Stimulated activated CD4-positive, alpha-beta T cell treated with anti-CD3 and anti-CD28 coated beads, Interleukin-12 subunit alpha, Interleukin-12 subunit beta, amount 100 ng/mL, for 48 hours (primary cell): ENCODE measurements around the gene VPS26C.
A peak's percentile ranks its signal among the peaks of the same experiment; 100 is the strongest.
"Not testable (repeated sequence)": the region's sequence is repeated elsewhere in the genome, so short reads cannot be mapped to it uniquely, and the experiment has no call there.

Source experiments
- DNase-seq, 3 donors: peaks; one replicate each; pipeline ENCODE4 v3.0.0-alpha.2; 2020; ENCODE audit warnings: low read depth in 2 of 3, low spot score in 1 of 3

Gene VPS26C

DNA sequence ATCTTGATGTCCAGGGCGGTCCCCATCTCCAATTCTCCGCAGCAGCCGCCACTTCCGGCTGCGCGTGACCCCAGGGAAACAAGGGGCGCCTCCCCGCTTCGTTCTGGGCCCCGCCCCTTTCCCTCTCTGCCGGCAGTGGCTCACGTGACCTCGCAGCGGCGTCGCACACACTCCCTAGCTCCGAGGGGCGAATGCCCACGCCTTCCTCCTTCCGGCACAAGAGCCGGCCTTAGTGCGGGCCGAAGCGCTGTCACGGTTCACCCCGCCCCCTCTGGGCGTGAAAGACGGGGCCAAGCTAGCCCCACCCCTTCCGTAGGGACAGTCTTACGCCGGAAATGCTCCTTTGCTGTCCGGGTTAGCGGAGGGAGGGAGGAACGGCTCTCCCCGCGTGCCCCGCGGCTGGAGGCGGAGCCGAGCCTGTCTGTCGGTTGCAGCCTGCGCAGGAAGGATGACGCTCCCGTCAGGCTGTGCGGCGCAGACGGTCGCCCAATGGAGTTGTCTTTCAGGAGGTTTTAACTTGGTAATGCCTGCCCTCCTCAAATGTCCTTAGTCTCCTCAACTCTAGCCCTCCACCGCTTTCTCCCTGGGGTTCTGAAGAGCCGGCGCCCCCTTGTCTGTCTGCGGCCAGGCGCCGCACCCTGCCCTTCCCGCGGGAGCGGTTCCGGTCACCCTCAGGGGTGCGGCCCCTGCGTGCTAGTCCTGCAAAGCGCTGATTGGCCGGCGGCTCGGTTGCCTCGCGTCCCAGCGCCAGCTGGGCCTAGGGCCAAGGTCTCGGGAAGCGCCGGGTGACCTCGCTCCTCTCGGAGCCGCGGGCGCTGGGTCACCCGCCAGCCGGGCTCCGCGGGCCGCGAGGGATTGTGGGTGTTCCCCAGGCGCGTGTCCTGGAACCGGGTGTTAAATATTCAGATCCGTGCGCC is at the start of gene VPS26C:
Gene VPS26C, minus strand, starts transcription at position 66 of the 917 bp plus-strand sequence. Its CDS starts 40 bp downstream, at position 26.
- peak; percentile 96 to 98 (median 98) for DNase-seq

DNA sequence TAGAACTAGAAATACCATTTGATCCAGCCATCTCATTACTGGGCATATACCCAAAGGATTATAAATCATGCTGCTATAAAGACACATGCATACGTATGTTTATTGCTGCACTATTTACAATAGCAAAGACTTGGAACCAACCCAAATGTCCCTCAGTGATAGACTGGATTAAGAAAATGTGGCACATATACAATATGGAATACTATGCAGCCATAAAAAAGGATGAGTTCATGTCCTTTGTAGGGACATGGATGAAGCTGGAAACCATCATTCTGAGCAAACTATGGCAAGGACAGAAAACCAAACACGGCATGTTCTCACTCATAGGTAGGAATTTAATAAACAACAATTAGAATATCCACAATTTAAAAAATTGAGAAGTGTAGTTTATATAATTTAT is 48.9 kb upstream of the VPS26C start:
- not testable (repeated sequence) for DNase-seq

DNA sequence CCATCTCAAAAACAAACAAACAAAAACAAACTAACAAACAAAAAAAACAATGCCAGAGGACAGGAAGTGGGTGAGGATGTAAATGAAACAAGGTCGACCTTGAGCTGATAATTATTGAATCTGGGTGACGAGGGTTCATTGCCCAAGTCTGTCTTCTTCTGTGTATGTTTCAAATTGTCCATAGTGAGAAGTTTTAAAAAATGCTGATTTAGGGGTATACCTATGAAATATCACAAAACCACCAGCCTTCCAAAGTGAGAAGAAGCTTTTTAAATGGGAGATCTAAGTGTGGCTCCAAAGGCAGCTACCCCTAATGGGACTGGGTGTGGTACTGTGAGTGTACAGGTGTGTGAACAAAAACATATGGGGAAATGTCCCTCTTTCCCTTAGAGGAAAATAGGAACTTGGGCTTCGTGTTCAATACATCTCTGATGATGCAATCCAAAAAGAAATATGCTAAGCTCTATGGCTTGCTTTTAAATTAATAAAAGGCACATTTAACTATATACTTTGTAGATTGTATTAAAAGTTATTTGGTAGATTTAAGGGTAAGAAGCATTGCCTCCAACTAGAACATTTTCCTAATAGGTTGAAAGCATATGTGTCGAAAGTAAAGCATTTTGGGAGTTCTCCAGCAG is 33.1 kb upstream of the VPS26C start:
- no peak for DNase-seq

DNA sequence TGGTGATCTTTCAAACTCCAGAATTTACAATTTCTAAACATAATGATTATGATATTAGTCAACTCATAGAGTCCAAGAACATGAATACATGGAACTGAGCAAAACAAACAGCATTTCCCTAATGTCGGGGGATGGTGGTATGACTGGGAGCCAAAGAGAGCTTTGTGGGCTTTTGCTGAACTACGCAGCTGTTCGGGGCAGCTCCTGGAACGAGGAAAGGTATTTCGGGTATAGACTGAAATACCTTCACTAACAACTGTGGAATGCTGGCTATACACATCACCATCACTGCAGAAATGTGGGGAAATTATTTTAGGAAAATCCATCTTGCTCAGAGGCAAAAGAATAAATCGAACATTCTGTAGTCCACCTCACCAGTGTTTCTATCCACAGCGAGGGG is 30.2 kb upstream of the VPS26C start:
- DNase-seq, result no peak

DNA sequence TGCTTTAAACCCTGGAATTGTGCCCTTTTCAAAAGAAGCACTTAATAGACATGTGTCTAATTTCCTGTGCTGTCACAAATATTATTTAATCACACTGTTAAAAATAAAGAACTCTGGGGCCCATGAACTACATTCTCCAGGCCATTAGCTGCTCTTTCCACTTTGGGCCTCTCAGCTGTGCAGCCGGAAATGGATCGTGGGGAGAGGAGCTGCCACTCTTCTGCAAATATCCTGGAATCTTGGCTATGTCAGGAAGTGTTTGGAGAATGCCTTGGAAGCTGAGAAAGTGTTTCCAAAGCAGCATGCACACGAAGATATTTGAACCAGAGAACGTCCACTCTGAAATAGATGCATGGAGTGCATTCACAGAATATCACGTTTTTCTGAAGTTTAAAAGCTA is 27.5 kb upstream of the VPS26C start:
- DNase-seq, result no peak

DNA sequence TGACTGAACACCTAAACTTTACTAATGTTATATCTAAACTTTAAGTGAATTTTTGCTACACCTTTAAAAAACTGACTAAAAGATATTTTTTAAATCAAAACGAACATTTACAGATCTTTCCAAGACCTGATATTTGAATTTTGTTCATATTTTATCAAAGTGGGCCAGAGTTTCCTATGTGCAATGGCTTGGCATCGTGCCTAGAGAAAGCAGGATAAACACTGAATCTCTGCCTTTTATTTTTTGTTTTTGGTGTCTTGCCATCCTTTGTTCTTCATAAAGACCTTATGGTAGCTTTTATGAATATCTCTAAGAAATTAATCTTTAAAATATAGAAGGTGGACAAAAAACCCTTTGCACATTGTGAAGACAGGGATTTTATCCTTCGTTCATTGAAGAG is 25.8 kb upstream of the VPS26C start:
- DNase-seq, result no peak

- no peak for DNase-seq
These were observed 24.9 kb upstream of the VPS26C start for GRCh38 chr21:37292041-37292440.

DNA sequence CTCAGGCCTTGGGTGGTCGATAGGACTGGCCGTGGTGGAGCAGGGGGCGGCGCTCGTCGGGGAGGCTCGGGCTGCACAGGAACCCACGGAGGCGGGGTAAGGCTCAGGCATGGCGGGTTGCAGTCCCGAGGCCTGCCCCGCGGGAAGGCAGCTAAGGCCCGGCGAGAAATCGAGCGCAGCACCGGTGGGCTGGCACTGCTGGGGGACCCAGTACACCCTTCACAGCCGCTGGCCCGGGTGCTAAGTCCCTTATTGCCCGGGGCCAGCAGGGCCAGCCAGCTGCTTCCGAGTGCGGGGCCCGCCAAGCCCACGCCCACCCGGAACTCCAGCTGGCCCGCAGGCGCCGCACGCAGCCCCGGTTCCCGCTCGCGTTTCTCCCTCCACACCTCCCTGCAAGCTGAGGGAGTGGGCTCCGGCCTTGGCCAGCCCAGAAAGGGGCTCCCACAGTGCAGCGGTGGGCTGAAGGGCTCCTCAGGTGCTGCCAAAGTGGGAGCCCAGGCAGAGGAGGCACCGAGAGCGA is 16.1 kb upstream of the VPS26C start:
- not testable (repeated sequence) for DNase-seq

GRCh38 chr21:37282602-37283001 is 15.5 kb upstream of the VPS26C start:
- not testable (repeated sequence) for DNase-seq

DNA sequence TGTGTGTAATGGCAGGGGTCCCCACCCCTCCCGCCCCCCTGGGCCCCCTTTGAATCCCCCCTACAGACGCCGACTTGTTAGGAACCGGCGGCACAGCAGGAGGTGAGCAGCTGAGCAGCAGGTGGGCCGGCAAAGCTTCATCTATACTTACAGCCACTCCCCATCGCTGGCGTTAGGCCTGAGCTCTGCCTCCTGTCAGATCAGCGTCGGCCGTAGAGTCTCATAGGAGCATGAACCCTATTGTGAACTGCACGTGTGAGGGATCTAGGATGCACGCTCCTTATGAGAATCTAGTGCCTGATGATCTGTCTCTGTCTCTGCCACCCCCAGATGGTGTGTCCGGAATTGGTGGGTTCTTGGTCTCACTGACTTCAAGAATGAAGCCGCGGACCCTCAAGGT is 14.9 kb upstream of the VPS26C start:
- no peak for DNase-seq

GRCh38 chr21:37281579-37281978 is 14.4 kb upstream of the VPS26C start:
- DNase-seq, result no peak

DNA sequence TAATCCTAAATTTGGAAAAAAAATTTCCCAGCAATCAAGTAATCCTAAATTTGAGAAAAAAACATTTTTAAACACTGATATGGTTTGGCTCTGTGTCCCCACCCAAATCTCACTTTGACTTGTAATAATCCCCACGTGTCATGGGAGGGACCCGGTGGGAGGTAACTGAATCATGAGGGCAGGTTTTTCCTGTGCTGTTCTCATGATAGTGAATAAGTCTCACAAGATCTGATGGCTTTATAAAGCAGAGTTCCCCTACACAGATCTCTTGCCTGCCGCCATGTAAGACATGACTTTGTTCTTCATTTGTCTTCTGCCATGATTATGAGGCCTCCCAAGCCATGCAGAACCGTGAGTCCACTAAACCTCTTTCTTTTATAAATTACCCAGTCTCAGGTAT is 12.1 kb upstream of the VPS26C start:
- DNase-seq, result not testable (repeated sequence)

GRCh38 chr21:37278199-37278598 is 11.1 kb upstream of the VPS26C start:
- no peak for DNase-seq

DNA sequence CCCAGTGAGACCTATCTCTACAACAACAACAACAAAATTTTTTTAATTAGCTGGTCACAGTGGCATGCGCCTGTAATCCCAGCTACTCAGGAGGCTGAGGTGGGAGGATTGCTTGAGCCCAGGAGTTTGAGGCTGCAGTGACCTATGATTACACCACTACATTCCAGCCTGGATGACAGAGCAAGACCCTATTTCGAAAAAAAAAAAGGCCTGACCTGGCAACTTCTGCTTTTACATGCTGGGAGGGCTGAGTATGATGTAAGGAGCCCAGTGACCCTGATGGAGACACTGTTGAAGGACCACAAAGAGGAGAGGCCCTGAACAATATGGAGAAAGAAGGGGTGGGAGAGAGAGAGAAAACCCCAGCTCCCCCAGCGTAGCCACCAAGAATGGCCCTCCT is 9.2 kb upstream of the VPS26C start:
- DNase-seq, result no peak

GRCh38 chr21:37273911-37274690 is 7.0 kb upstream of the VPS26C start:
- no peak for DNase-seq

DNA sequence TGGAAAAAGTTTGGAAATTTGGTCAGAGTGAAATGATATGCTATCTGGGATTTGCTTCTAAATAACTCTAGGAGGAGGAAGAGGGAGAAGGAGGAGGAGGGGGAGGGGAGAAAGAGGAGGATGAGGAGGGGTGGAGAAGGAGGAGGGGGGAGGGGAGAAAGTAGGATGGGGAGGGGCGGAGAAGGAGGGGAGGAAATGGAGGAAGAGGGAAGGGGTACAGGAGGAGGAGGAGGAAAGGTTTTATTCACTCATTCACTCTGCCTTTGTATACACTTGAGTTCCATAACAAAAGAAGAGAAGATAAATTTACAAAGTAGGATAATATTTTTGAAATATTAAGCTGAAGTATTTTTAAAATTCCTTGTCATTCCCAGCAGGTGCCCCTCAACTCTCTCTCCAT is 6.3 kb upstream of the VPS26C start:
- DNase-seq, result no peak

DNA sequence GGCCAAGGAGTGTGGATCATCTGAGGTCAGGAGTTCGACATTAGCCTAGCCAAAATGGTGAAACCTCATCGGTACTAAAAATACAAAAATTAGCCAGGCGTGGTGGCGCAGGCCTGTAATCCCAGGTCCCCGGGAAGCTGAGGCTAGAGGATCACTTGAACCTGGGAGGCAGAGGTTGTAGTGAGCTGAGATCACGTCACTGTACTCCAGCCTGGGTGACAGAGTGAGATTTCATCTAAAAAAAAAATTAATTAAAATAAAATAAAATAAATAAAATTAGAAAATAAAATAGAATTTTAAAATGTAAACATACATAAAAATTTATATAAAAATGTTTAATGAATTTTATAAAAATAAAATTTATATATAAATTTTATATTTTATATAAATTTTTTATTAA is 5.8 kb upstream of the VPS26C start:
- no peak for DNase-seq

DNA sequence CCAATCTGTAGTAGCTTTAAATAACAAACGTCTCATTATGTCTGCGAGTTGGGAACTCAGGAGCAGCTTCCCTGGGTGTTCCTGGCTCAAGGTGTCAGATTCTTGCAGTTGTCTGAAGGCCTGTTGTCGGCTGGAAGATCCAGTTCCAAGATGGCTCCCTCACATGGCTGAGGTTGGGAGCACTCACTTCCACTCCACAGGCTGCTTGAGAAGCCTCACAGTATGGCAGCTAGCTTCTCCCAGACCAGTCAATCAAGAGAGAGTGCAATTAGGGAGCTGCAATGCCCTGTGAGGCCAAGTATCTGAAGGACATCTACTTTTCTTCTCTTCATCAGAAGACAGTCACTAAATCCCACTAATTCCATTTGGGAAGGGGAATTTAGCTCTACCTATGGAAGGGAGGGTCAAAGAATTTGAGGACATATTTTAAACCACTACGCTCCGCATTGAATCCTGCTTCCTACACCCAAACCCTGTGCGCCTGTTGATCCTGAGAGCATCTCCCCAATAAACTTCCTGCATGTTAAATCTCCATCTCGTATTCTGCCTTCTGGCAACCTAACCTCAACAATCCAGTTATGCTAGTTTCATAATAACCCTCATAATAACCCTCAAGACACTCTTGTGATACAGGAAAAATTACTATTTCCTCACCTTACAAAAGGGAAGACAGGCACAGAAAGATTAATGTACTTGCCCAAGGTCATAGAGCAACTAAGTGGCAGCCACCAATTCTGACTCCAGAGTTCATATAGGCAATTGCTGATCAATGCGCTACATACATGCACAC is 3.6 kb upstream of the VPS26C start:
- DNase-seq, result no peak

- DNase-seq, result no peak
These were observed 2.3 kb upstream of the VPS26C start for GRCh38 chr21:37269481-37269880.

GRCh38 chr21:37268186-37268503 is 1.0 kb upstream of the VPS26C start:
- no peak for DNase-seq
